SU-DHL-6 (cell line): ENCODE data around the gene PAX5.

Source experiments
- H2AFZ ChIP-seq: fragments of 200-600 bp; sonication (generic); 2 replicates; pipeline ENCODE4 v1.6.1; 2014; ENCODE audit warnings: low read depth, mild to moderate bottlenecking, moderate library complexity, mixed read lengths, antibody characterized with exemption, low read length; ENCODE audit not compliant: severe bottlenecking
- H3F3A ChIP-seq: fragments of 200-600 bp; shearing (Covaris generic); 2 replicates; pipeline ENCODE4 v1.6.0; 2016; ENCODE audit warnings: antibody characterized with exemption, mild to moderate bottlenecking; ENCODE audit not compliant: insufficient read depth
- H3K27ac ChIP-seq: fragments of 200-600 bp; sonication (generic); 2 replicates; pipeline ENCODE4 v1.5.1; 2016; ENCODE audit warnings: low read depth, mild to moderate bottlenecking, low read length, moderate library complexity, mixed read lengths
- H3K27me3 ChIP-seq: fragments of 200-600 bp; sonication (generic), shearing (Covaris generic); 2 replicates; pipeline ENCODE4 v1.6.0; 2014; ENCODE audit warnings: mild to moderate bottlenecking, low read length
- H3K36me3 ChIP-seq: fragments of 200-600 bp; sonication (generic); 2 replicates; pipeline ENCODE4 v1.6.1; 2014; ENCODE audit warnings: mild to moderate bottlenecking, low read length, mixed read lengths
- H3K4me2 ChIP-seq: fragments of 300-600, 200-600 bp; shearing (Covaris generic), sonication (generic); 2 replicates; pipeline ENCODE4 v1.6.0; 2014; ENCODE audit warnings: low read length, low read depth, mild to moderate bottlenecking; ENCODE audit not compliant: poor library complexity, severe bottlenecking
- H3K4me3 ChIP-seq: fragments of 200-600 bp; sonication (generic); 2 replicates; pipeline ENCODE4 v1.5.1; 2014; ENCODE audit warnings: antibody characterized with exemption, low read length, mild to moderate bottlenecking, mixed read lengths; ENCODE audit not compliant: insufficient read depth, poor library complexity, severe bottlenecking
- H3K79me2 ChIP-seq: fragments of 200-600 bp; sonication (generic); 2 replicates; pipeline ENCODE4 v1.6.1; 2014; ENCODE audit warnings: mild to moderate bottlenecking, low read length, moderate library complexity; ENCODE audit not compliant: insufficient read depth
- H3K9ac ChIP-seq: fragments of 200-600 bp; sonication (generic); 2 replicates; pipeline ENCODE4 v1.7.0; 2014; ENCODE audit warnings: mild to moderate bottlenecking, low read length
- H3K9me2 ChIP-seq: fragments of 200-600 bp; sonication (generic); replicated peaks from 2 replicates; pipeline ENCODE4 v1.6.1; 2014; ENCODE audit warnings: low read length; ENCODE audit not compliant: insufficient read depth
- H3K9me3 ChIP-seq: fragments of 200-600 bp; sonication (generic); 2 replicates; pipeline ENCODE4 v1.6.1; 2014; ENCODE audit warnings: low read length, mixed read lengths; ENCODE audit not compliant: insufficient read depth
- H4K20me1 ChIP-seq: fragments of 200-600 bp; sonication (generic); 2 replicates; pipeline ENCODE4 v1.6.1; 2014; ENCODE audit warnings: low read depth, mild to moderate bottlenecking, antibody characterized with exemption, low read length, moderate library complexity, mixed read lengths
- EZH2phosphoT487 ChIP-seq: fragments of 200-600 bp; sonication (generic), shearing (Covaris generic); conservative IDR thresholded peaks from 2 replicates; pipeline ENCODE4 v1.6.1; 2018; ENCODE audit warnings: mild to moderate bottlenecking, antibody characterized with exemption, low read length, moderate library complexity, mixed read lengths
- TF ChIP-seq, protein P1 (sequence below): fragments of 200-600 bp; sonication (generic); IDR thresholded peaks from one replicate; pipeline ENCODE4 v1.5.1; 2017; ENCODE audit warnings: antibody characterized with exemption, mild to moderate bottlenecking, low read length, moderate library complexity; ENCODE audit not compliant: insufficient read depth, poor library complexity, severe bottlenecking

PAX5 gene

DNA sequence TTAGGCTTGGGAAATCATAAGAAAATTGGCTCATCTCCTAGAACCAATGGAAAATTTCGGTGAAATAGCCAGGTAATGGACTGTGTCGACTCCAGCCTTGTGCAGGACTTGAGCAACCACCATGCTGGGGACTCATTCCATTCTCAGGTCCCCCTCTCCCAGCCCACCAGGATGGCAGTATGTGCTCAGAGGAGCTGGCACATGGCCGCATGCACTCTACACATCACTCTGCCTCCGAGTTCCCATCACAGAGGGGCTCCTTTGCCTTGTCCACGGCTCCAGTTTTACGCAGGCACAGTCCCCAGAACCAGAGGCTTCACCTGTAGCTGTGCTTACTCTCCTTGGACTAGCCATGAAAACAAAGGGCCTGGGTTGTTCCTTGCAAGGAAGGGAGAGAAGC is 149.3 kb downstream of the PAX5 start:
- Histone ChIP-seq H3F3A (no peaks in the 10 kb centered on the region; the same call in 1 of the 2 replicates), H3K27ac (no peak overlapping the region), H3K4me3 (no peak overlapping the region), H4K20me1 (no peaks in the 10 kb centered on the region), H3K9me2 (no peaks in the 10 kb centered on the region), H2AFZ (no peak overlapping the region), H3K27me3 (no peaks in the 10 kb centered on the region), H3K9ac (no peak overlapping the region), H3K9me3 (no peaks in the 10 kb centered on the region), H3K79me2 (peaks cover 18% of the 10 kb centered on the region; the same call in 1 of the 2 replicates), H3K36me3 (no peaks in the 10 kb centered on the region), H3K4me2 (no peak overlapping the region)
- TF ChIP-seq, protein P1, sequence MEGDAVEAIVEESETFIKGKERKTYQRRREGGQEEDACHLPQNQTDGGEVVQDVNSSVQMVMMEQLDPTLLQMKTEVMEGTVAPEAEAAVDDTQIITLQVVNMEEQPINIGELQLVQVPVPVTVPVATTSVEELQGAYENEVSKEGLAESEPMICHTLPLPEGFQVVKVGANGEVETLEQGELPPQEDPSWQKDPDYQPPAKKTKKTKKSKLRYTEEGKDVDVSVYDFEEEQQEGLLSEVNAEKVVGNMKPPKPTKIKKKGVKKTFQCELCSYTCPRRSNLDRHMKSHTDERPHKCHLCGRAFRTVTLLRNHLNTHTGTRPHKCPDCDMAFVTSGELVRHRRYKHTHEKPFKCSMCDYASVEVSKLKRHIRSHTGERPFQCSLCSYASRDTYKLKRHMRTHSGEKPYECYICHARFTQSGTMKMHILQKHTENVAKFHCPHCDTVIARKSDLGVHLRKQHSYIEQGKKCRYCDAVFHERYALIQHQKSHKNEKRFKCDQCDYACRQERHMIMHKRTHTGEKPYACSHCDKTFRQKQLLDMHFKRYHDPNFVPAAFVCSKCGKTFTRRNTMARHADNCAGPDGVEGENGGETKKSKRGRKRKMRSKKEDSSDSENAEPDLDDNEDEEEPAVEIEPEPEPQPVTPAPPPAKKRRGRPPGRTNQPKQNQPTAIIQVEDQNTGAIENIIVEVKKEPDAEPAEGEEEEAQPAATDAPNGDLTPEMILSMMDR, result no peak
- no peak for TF ChIP-seq EZH2phosphoT487

DNA sequence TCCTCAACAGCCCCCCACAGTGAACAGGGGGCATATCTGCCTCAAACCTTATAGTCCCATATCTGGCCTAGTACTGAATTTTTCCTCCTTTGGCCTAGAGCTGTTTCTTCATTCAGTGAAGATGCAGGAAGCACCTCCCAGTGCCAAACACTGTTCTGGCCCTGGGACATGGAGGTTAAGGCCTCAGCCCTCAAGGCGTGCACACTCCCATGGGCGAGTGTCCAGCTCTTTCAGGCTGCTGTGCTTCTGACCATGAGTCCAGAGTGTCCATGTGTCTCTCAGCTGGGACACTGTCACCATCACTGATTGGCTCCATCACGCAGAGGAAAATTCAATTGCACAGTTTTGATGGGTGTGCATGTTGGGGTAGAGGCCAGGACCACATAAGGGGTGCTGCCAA is 151.5 kb downstream of the PAX5 start:
- Histone ChIP-seq H3K27ac (no peak overlapping the region), H3K9ac (no peak overlapping the region), H3K9me3 (no peaks in the 10 kb centered on the region), H3K4me2 (no peak overlapping the region), H3K27me3 (no peaks in the 10 kb centered on the region), H3K9me2 (no peaks in the 10 kb centered on the region), H4K20me1 (no peaks in the 10 kb centered on the region), H3K4me3 (no peak overlapping the region), H2AFZ (no peak overlapping the region), H3F3A (no peaks in the 10 kb centered on the region; the same call in 1 of the 2 replicates), H3K36me3 (no peaks in the 10 kb centered on the region), H3K79me2 (peaks cover 18% of the 10 kb centered on the region; the same call in 1 of the 2 replicates)
- TF ChIP-seq, protein P1, result no peak
- no peak for TF ChIP-seq EZH2phosphoT487

DNA sequence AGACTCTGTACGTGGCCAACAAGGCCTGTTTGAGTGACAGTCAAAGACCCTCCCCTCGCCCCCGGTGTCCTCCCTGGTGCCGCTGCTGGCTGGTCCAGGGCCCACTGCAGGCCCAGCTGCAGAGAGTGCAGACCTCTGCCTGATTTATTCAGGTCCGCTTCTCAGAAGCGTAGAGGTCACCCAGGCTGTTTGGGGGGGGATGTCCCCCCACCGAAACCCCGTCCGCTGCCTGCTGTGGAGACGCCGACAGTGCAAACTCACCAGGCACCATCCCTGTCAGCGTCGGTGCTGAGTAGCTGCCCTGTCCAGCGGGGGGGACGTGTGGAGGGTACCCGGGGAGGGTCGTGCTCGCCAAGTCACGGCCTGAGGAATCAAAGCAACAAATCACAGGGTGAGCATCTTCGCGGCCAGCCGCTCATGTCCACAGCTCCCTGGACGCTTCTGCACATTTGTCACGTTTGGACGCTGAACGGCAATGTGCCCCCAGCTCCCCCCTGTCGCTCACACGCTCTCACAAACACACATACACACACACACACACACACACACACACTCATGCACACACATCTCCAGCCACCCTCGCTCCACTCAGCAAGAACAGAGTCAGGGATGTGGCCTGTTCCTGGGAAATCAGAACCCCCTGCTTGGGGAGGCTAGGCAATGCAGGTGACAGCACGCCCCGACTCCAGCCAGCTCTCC is 152.2 kb downstream of the PAX5 start:
- TF ChIP-seq, protein P1, result no peak
- no peak overlapping the region for H3K9ac ChIP-seq
- H3K9me3 ChIP-seq, result no peaks in the 10 kb centered on the region
- H3F3A ChIP-seq, result no peaks in the 10 kb centered on the region; the same call in 1 of the 2 replicates
- no peaks in the 10 kb centered on the region for H4K20me1 ChIP-seq
- H3K36me3 ChIP-seq, result no peaks in the 10 kb centered on the region
- no peak overlapping the region for H3K27ac ChIP-seq
- peaks cover 12% of the 10 kb centered on the region; the same call in 1 of the 2 replicates for H3K79me2 ChIP-seq
- H3K4me3 ChIP-seq, result no peak overlapping the region
- H3K9me2 ChIP-seq, result no peaks in the 10 kb centered on the region
- H3K4me2 ChIP-seq, result no peak overlapping the region
- H2AFZ ChIP-seq, result no peak overlapping the region
- no peaks in the 10 kb centered on the region for H3K27me3 ChIP-seq
